K562 (cell line): ENCODE measurements around the gene RPL22L1. TPM values are rescaled to one million over a fixed set of nuclear protein-coding genes. Genes with fewer than 3 reads are reported as not detected.

Experiments
- ATAC-seq: fragments of 200-7000 bp; cut with Tn5 transposase; 3 replicates; pipeline ENCODE4 v1.9.1; 2020; ENCODE audit warnings: moderate library complexity
- BruUV-seq: library from RNA; stranded (reverse); fragments of 400-500 nt; replicated peaks from 2 replicates; lab custom pipeline; 2021; lab: Mats Ljungman, UMichigan
- CTCF ChIA-PET: fragments of 300-600 bp; formaldehyde crosslinking; extraction: SDS; loops from one replicate; lab custom pipeline; 2021; ENCODE audit warnings: low intra/inter-chr PET ratio; lab: Yijun Ruan, JAX
- POLR2A ChIA-PET: fragments of 300-600, 350-650 bp; sonication (Branson Sonifier 250); formaldehyde crosslinking; extraction: SDS; loops from one replicate; lab custom pipeline; 2021; ENCODE audit warnings: antibody characterized with exemption, inconsistent platforms; lab: Yijun Ruan, JAX
- DNase-seq, 4 experiments: peaks; one replicate each; pipeline versions ENCODE4 v3.0.0 to v3.0.0-alpha.2; 2011 to 2018; ENCODE audit warnings: low spot score in 3 of 4, mixed read lengths in 3 of 4; ENCODE audit errors: extremely low read depth in 1 of 4
- FAIRE-seq: peaks from 2 replicates; lab custom pipeline; 2011; peaks lifted over from hg19 to GRCh38; lab: Jason Lieb, UNC
- H2AFZ ChIP-seq: 2 replicates; pipeline ENCODE4 v1.6.0; 2011; ENCODE audit warnings: low read depth, low read length, control low read depth, inconsistent platforms
- H3K27ac ChIP-seq: fragments of 200-600 bp; 3 replicates; pipeline ENCODE4 v1.8.0; 2011; ENCODE audit warnings: low read depth, mild to moderate bottlenecking, control low read depth, inconsistent platforms, low read length, moderate library complexity, mixed read lengths; ENCODE audit errors: extremely low read depth
- H3K27me3 ChIP-seq, 2 experiments: fragments of 300-600 bp in 1 of 2; 2 replicates in 1 of 2; 3 replicates in 1 of 2; pipeline versions ENCODE4 v1.6.0 to v1.8.0; 2011; ENCODE audit warnings: inconsistent platforms in 2 of 2, low read length in 2 of 2, mild to moderate bottlenecking in 1 of 2, mixed read lengths in 1 of 2, moderate library complexity in 1 of 2; ENCODE audit not compliant: control insufficient read depth in 2 of 2, insufficient read depth in 2 of 2
- H3K36me3 ChIP-seq: fragments of 300-600 bp; 3 replicates; pipeline ENCODE4 v1.8.0; 2011; ENCODE audit warnings: mild to moderate bottlenecking, low read length, inconsistent platforms; ENCODE audit not compliant: control insufficient read depth, insufficient read depth
- H3K4me1 ChIP-seq, 2 experiments: fragments of 200-600 bp in 1 of 2; replicated peaks in 1 of 2; 2 replicates in 1 of 2; 3 replicates in 1 of 2; pipeline versions ENCODE4 v1.5.1 to v1.8.0; 2011; ENCODE audit warnings: inconsistent platforms in 2 of 2, low read length in 2 of 2, mild to moderate bottlenecking in 1 of 2, mixed read lengths in 1 of 2, moderate library complexity in 1 of 2; ENCODE audit not compliant: control insufficient read depth in 2 of 2, insufficient read depth in 2 of 2
- H3K4me2 ChIP-seq: 2 replicates; pipeline ENCODE4 v1.6.1; 2011; ENCODE audit warnings: low read length, control low read depth, inconsistent platforms, mixed read lengths; ENCODE audit not compliant: insufficient read depth
- H3K4me3 ChIP-seq: fragments of 200-600 bp; sonication (generic), shearing (Covaris generic); 2 replicates; pipeline ENCODE4 v1.5.1; 2016; ENCODE audit warnings: control low read depth, inconsistent platforms
- H3K79me2 ChIP-seq: fragments of 200-600 bp; 3 replicates; pipeline ENCODE4 v1.8.0; 2011; ENCODE audit warnings: low read length, inconsistent platforms; ENCODE audit not compliant: control insufficient read depth, insufficient read depth
- H3K9ac ChIP-seq, 2 experiments: 2 replicates each; pipeline versions ENCODE4 v1.6.0 to v1.6.1; 2011; ENCODE audit warnings: low read depth in 2 of 2, low read length in 2 of 2, control low read depth in 1 of 2, inconsistent platforms in 1 of 2, mild to moderate bottlenecking in 1 of 2, mixed read lengths in 1 of 2; ENCODE audit not compliant: insufficient read depth in 1 of 2
- H3K9me1 ChIP-seq: one replicate; pipeline ENCODE4 v1.6.0; 2011; ENCODE audit warnings: inconsistent platforms, mild to moderate bottlenecking, low read length, moderate library complexity; ENCODE audit not compliant: control insufficient read depth, insufficient read depth
- H3K9me3 ChIP-seq: replicated peaks from 2 replicates; pipeline ENCODE4 v1.5.1; 2011; ENCODE audit warnings: low read depth, low read length, inconsistent platforms; ENCODE audit not compliant: control insufficient read depth, insufficient read depth
- H4K20me1 ChIP-seq: replicated peaks from 2 replicates; pipeline ENCODE4 v1.6.1; 2011; ENCODE audit warnings: low read length, inconsistent platforms, mixed read lengths; ENCODE audit not compliant: control insufficient read depth, insufficient read depth
- CTCF ChIP-seq, 3 experiments: IDR thresholded peaks in 2 of 3; conservative IDR thresholded peaks in 1 of 3; 2 replicates each; pipeline ENCODE4 v1.5.1; 2011 to 2012; ENCODE audit warnings: low read length in 3 of 3, mild to moderate bottlenecking in 3 of 3, control low read depth in 2 of 3, improper control_type of control experiment in 1 of 3, inconsistent platforms in 1 of 3, low read depth in 1 of 3, mixed read lengths in 1 of 3, moderate library complexity in 1 of 3; ENCODE audit not compliant: insufficient read depth in 2 of 3
- RBM25 ChIP-seq: fragments of 200-400 bp; formaldehyde crosslinking; IDR thresholded peaks from 2 replicates; pipeline ENCODE4 v1.6.1; 2018; ENCODE audit warnings: low read length, low read depth, moderate library complexity; ENCODE audit not compliant: severe bottlenecking
- RNF219 ChIP-seq: fragments of 250-450 bp; sonication (Bioruptor Pico); IDR thresholded peaks from 2 replicates; pipeline ENCODE4 v1.5.0; 2022; ENCODE audit warnings: mild to moderate bottlenecking
- WGBS: fragments of 100-300 bp; shearing (Covaris generic); methylation state at CpG from one replicate; pipeline ENCODE4 v1.1.6; 2016; ENCODE audit warnings: low coverage, mixed read lengths; ENCODE audit not compliant: insufficient coverage; ENCODE audit errors: missing lambda C conversion rate; 5-methylcytosine and 5-hydroxymethylcytosine counted together
- in situ Hi-C: fragments of 300-500 bp; cut with MboI; formaldehyde crosslinking; loops from 4 replicates; pipeline ENCODE4 v1.15.0; 2018; ENCODE audit warnings: inconsistent platforms, mixed read lengths
- intact Hi-C: fragments of 100-400 bp; cut with micrococcal nuclease; formaldehyde crosslinking; loops from 2 replicates; pipeline ENCODE4 v1.14.2; 2022
- polyA plus RNA-seq, 8 experiments: library from polyadenylated mRNA; depleted of rRNA in 4 of 8; stranded (reverse) in 5 of 8; unstranded in 3 of 8; fragments of >200 nt; fragmentation: Nextera tagmentation in 2 of 8; fragmentation: Illumina TruSeq in 1 of 8; extraction: Ambion mirVana in 2 of 8; extraction: Trizol in 1 of 8; gene quantifications; 2 replicates each; pipeline versions ENCODE4 v1.2.1 to v1.2.3, GENCODE V29; 2011 to 2014; ENCODE audit warnings: inconsistent platforms in 1 of 8, missing spikeins in 1 of 8
- total RNA-seq, 7 experiments: library from RNA; depleted of rRNA in 6 of 7; stranded (reverse); fragments of >200 nt in 6 of 7; fragmentation: Illumina TruSeq in 2 of 7; extraction: Trizol in 2 of 7; gene quantifications; 2 replicates each; pipeline versions ENCODE4 v1.2.1 to v1.2.3, GENCODE V29; 2011 to 2021; ENCODE audit warnings: low replicate concordance in 1 of 7

Gene RPL22L1
- total and polyA plus RNA-seq, 9 of the 15 experiments (the other 6 are each of a cell fraction or from before 2014, with no cell fraction given), result 53.9 to 198 (median 108) TPM

DNA sequence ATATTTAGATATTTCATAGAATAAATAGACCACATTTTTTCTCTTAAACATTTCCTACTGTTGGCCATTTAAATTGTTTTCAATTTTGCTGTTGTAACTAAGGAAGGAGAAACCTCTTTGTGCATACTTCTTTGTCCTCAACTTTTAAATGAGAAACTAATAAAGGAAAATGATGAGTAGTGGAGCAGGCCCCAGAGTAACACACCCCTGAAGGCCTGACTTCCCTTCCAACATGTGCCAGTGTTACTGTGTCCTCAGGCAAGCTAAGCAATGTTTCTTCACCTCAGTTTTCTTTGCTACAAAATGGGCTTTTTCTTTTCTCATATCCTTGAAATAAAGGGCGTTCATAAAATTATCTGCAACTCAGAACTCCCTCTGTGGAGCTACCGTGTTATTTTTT, 53.7 kb downstream of the RPL22L1 start:
- H3K79me2 ChIP-seq, result no peaks in the 10 kb centered on the region
- ATAC-seq, result no peak
- no peak for TF ChIP-seq RNF219
- TF ChIP-seq RBM25, result peak; percentile 72
- TF ChIP-seq CTCF (IDR thresholded peaks at IDR 0.05 in 2 of 3, conservative IDR thresholded peaks at IDR 0.05 in 1 of 3; ENCODE audit: insufficient read depth in 2 of 3, low read depth in 1 of 3, low read length in 3 of 3), result no peak
- DNase-seq, result no peak
- in situ Hi-C loops (no loop called here), intact Hi-C loops (loop anchor here (10.0 kb wide), 1 partner anchor 632 kb away; the partner anchor contains the start of gene PHC3)
- H3K9me1 ChIP-seq, result no peaks in the 10 kb centered on the region
- no peaks in the 10 kb centered on the region for H3K36me3 ChIP-seq
- no peak overlapping the region for H2AFZ ChIP-seq
- no peak overlapping the region for H3K4me2 ChIP-seq
- no peaks in the 10 kb centered on the region for H4K20me1 ChIP-seq
- no peaks in the 10 kb centered on the region for H3K9me3 ChIP-seq
- H3K27ac ChIP-seq, result no peak overlapping the region
- peaks cover 21 to 32% of the 10 kb centered on the region in 2 experiments for H3K4me1 ChIP-seq
- ChIA-PET POLR2A (interaction anchor here (1.6 kb wide), 1 partner anchor 11 kb away, joined by 5 read pairs; no protein-coding TSS in a partner anchor), CTCF (no interaction called here)
- FAIRE-seq, result no peak
- no TSS peak for BruUV-seq
- WGBS, result 43% methylated on average over 2 of the region's 2 CpGs
- H3K27me3 ChIP-seq, result no peaks in the 10 kb centered on the region
- H3K4me3 ChIP-seq, result no peak overlapping the region
- no peak overlapping the region for H3K9ac ChIP-seq
